Retinal pigment epithelial cell (primary cell): ENCODE data around the gene LSP1.
"Not testable (repeated sequence)": the region's sequence is repeated elsewhere in the genome, so short reads cannot be mapped to it uniquely, and the experiment has no call there.

Experiments
- DNase-seq: peaks from one replicate; pipeline ENCODE4 v3.0.0-alpha.2; 2010; ENCODE audit warnings: low read depth
- H3K4me3 ChIP-seq: 2 replicates; pipeline ENCODE4 v1.5.1; 2011; ENCODE audit warnings: mild to moderate bottlenecking, low read length, control low read depth, moderate library complexity
- CTCF ChIP-seq: conservative IDR thresholded peaks from 2 replicates; pipeline ENCODE4 v1.5.1; 2011; ENCODE audit warnings: low read depth, low read length, control low read depth, inconsistent platforms

Gene LSP1

GRCh38 chr11:1936072-1936780 is 83.3 kb downstream of the LSP1 start:
- DNase-seq = no peak
- no peak for TF ChIP-seq CTCF
- H3K4me3 ChIP-seq = no peak overlapping the region

- DNase-seq = no peak
- no peak for TF ChIP-seq CTCF
- no peak overlapping the region for H3K4me3 ChIP-seq
Observed at GRCh38 chr11:1936781-1937615, 84.1 kb downstream of the LSP1 start.

GRCh38 chr11:1937616-1938342 is 84.9 kb downstream of the LSP1 start:
- no peak for TF ChIP-seq CTCF
- H3K4me3 ChIP-seq = no peak overlapping the region
- DNase-seq = no peak

- no peak for DNase-seq
- no peak for TF ChIP-seq CTCF
- H3K4me3 ChIP-seq = no peak overlapping the region
Observed at GRCh38 chr11:1938343-1939005, 85.6 kb downstream of the LSP1 start.

GRCh38 chr11:1939006-1939625 is 86.2 kb downstream of the LSP1 start:
- TF ChIP-seq CTCF = no peak
- DNase-seq = no peak
- no peak overlapping the region for H3K4me3 ChIP-seq

GRCh38 chr11:1939788-1940187 is 86.9 kb downstream of the LSP1 start:
- DNase-seq, H3K4me3 ChIP-seq: not testable (repeated sequence)
